A549 (cell line): Measurements from ENCODE around the gene ZBTB45. TPM values are rescaled to one million over a fixed set of nuclear protein-coding genes. Genes with fewer than 3 reads are reported as not detected.

Source experiments
- ATAC-seq, 2 experiments: fragments of 200-7000 bp in 1 of 2; fragments of >200 bp in 1 of 2; cut with Nextera tagmentation in 1 of 2; cut with Tn5 transposase in 1 of 2; 3 replicates each; pipeline versions ENCODE4 v1.8.0 to v1.9.1; 2018 to 2020; ENCODE audit warnings: mild to moderate bottlenecking in 1 of 2, moderate library complexity in 1 of 2
- CTCF ChIA-PET: fragments of 300-600 bp; sonication (Branson Sonifier 250); formaldehyde crosslinking; extraction: SDS; loops from one replicate; lab custom pipeline; 2021; ENCODE audit warnings: antibody characterized with exemption, inconsistent platforms; lab: Yijun Ruan, JAX
- POLR2A ChIA-PET: fragments of 350-600 bp; formaldehyde crosslinking; extraction: SDS; loops from one replicate; lab custom pipeline; 2021; ENCODE audit warnings: antibody characterized with exemption, inconsistent platforms; lab: Yijun Ruan, JAX
- DNase-seq, 2 experiments: peaks; one replicate each; pipeline versions ENCODE4 v3.0.0 to v3.0.0-alpha.2; 2011 to 2016; ENCODE audit warnings: low read depth in 1 of 2, low spot score in 1 of 2
- FAIRE-seq: peaks from 2 replicates; lab custom pipeline; 2011; peaks lifted over from hg19 to GRCh38; lab: Jason Lieb, UNC
- H3K27ac ChIP-seq, 2 experiments: fragments of >200 bp; sonication (Bioruptor Twin); formaldehyde crosslinking; 3 replicates each; pipeline ENCODE4 v1.5.1; 2016 to 2017
- H3K4me1 ChIP-seq: fragments of >200 bp; sonication (Bioruptor Twin); formaldehyde crosslinking; 3 replicates; pipeline ENCODE4 v1.6.1; 2016
- H3K4me2 ChIP-seq: fragments of >200 bp; sonication (Bioruptor Twin); formaldehyde crosslinking; 3 replicates; pipeline ENCODE4 v1.6.1; 2016
- H3K4me3 ChIP-seq: fragments of >200 bp; sonication (Bioruptor Twin); formaldehyde crosslinking; 3 replicates; pipeline ENCODE4 v1.5.1; 2016
- H3K9me3 ChIP-seq: fragments of >200 bp; sonication (Bioruptor Twin); formaldehyde crosslinking; 3 replicates; pipeline ENCODE4 v1.6.1; 2016
- CBX2 ChIP-seq: fragments of 200-600 bp; sonication (generic); IDR thresholded peaks from 2 replicates; pipeline ENCODE4 v1.6.1; 2016; ENCODE audit warnings: low read depth, mild to moderate bottlenecking, borderline replicate concordance
- CBX8 ChIP-seq: fragments of 200-600 bp; sonication (generic); IDR thresholded peaks from 2 replicates; pipeline ENCODE4 v1.6.1; 2016
- CHD2 ChIP-seq: fragments of 150-350 bp; IDR thresholded peaks from 2 replicates; pipeline ENCODE4 v1.6.1; 2014; ENCODE audit warnings: low read length; ENCODE audit not compliant: partially characterized antibody
- EHF ChIP-seq: fragments of 250-450 bp; sonication (Bioruptor Pico); IDR thresholded peaks from 2 replicates; pipeline ENCODE4 v1.5.0; 2020; ENCODE audit warnings: mild to moderate bottlenecking
- EP300 ChIP-seq, 2 experiments: fragments of >200 bp; sonication (Bioruptor Twin); formaldehyde crosslinking; IDR thresholded peaks; 2 replicates in 1 of 2; 3 replicates in 1 of 2; pipeline ENCODE4 v1.6.1; 2016 to 2017
- FOSB ChIP-seq: fragments of 250-450 bp; sonication (Bioruptor Pico); IDR thresholded peaks from 2 replicates; pipeline ENCODE4 v1.5.0; 2020; ENCODE audit warnings: mild to moderate bottlenecking, moderate library complexity
- FOXS1 ChIP-seq: fragments of 250-450 bp; sonication (Bioruptor Pico); IDR thresholded peaks from 2 replicates; pipeline ENCODE4 v1.5.0; 2020; ENCODE audit warnings: mild to moderate bottlenecking, moderate library complexity
- GATA3 ChIP-seq: IDR thresholded peaks from 2 replicates; pipeline ENCODE4 v1.6.1; 2012; ENCODE audit warnings: borderline replicate concordance
- HDAC2 ChIP-seq: fragments of 200-600 bp; sonication (generic); IDR thresholded peaks from 2 replicates; pipeline ENCODE4 v1.6.1; 2016
- HOXA7 ChIP-seq: fragments of 250-450 bp; sonication (Bioruptor Pico); IDR thresholded peaks from 2 replicates; pipeline ENCODE4 v1.5.0; 2020; ENCODE audit warnings: mild to moderate bottlenecking, moderate library complexity
- JUNB ChIP-seq: fragments of >200 bp; sonication (Bioruptor Twin); formaldehyde crosslinking; IDR thresholded peaks from 2 replicates; pipeline ENCODE4 v1.6.1; 2016
- KDM1A ChIP-seq: fragments of 200-600 bp; sonication (generic); IDR thresholded peaks from 2 replicates; pipeline ENCODE4 v1.6.1; 2016; ENCODE audit warnings: low read depth, mild to moderate bottlenecking
- KDM5A ChIP-seq: fragments of 200-600 bp; sonication (generic); IDR thresholded peaks from 2 replicates; pipeline ENCODE4 v1.6.1; 2016; ENCODE audit warnings: antibody characterized with exemption, mild to moderate bottlenecking
- PHF8 ChIP-seq: fragments of 200-600 bp; sonication (generic); IDR thresholded peaks from 2 replicates; pipeline ENCODE4 v1.6.1; 2016; ENCODE audit warnings: low read depth, mild to moderate bottlenecking, antibody characterized with exemption, moderate library complexity, borderline replicate concordance
- POLR2A ChIP-seq: IDR thresholded peaks from 2 replicates; pipeline ENCODE4 v1.6.1; 2012; ENCODE audit warnings: mild to moderate bottlenecking, low read length
- RAD21 ChIP-seq, 2 experiments: fragments of >200 bp in 1 of 2; sonication (Bioruptor Twin) in 1 of 2; formaldehyde crosslinking in 1 of 2; IDR thresholded peaks in 1 of 2; conservative IDR thresholded peaks in 1 of 2; 2 replicates in 1 of 2; 3 replicates in 1 of 2; pipeline ENCODE4 v1.6.1; 2012 to 2018; ENCODE audit warnings: inconsistent platforms in 1 of 2
- RNF2 ChIP-seq: fragments of 200-600 bp; sonication (generic); IDR thresholded peaks from 2 replicates; pipeline ENCODE4 v1.6.1; 2016; ENCODE audit warnings: low read depth, mild to moderate bottlenecking, antibody characterized with exemption, moderate library complexity, borderline replicate concordance
- SMC3 ChIP-seq: fragments of >200 bp; sonication (Bioruptor Twin); formaldehyde crosslinking; IDR thresholded peaks from 3 replicates; pipeline ENCODE4 v1.6.1; 2018; ENCODE audit warnings: inconsistent platforms
- SREBF2 ChIP-seq: fragments of 450-650 bp; IDR thresholded peaks from 2 replicates; pipeline ENCODE4 v1.6.1; 2014; ENCODE audit warnings: mild to moderate bottlenecking, moderate library complexity
- ZNF302 ChIP-seq: fragments of 250-450 bp; sonication (Bioruptor Pico); IDR thresholded peaks from 2 replicates; pipeline ENCODE4 v1.9.0; 2021; ENCODE audit warnings: inconsistent platforms, mild to moderate bottlenecking, moderate library complexity
- WGBS: methylation state at CpG from one replicate; pipeline ENCODE4 v1.1.6; 2017; ENCODE audit errors: missing lambda C conversion rate; 5-methylcytosine and 5-hydroxymethylcytosine counted together
- polyA plus RNA-seq, 4 experiments: library from polyadenylated mRNA; depleted of rRNA in 3 of 4; stranded (reverse); fragments of >200 nt; fragmentation: RNase III in 1 of 4; extraction: RNeasy Plus Mini Kit Qiagen cat#74134 plus additional on column Dnase treatment in 1 of 4; gene quantifications; 2 replicates in 3 of 4; 3 replicates in 1 of 4; pipeline ENCODE4 v1.2.3, GENCODE V29; 2011 to 2017
- TF ChIP-seq, protein P1 (sequence below): IDR thresholded peaks from 2 replicates; pipeline ENCODE4 v1.6.1; 2012
- TF ChIP-seq, protein P2 (sequence below): fragments of >200 bp; sonication (Bioruptor Twin); formaldehyde crosslinking; IDR thresholded peaks from 3 replicates; pipeline ENCODE4 v1.5.1; 2016
- TF ChIP-seq, protein P3 (sequence below): IDR thresholded peaks from 2 replicates; pipeline ENCODE4 v1.6.1; 2012
- TF ChIP-seq, protein P4 (sequence below): fragments of 150-350 bp; IDR thresholded peaks from 2 replicates; pipeline ENCODE4 v1.6.1; 2014; ENCODE audit warnings: low read depth, mild to moderate bottlenecking, low read length

ZBTB45 gene
- polyA plus RNA-seq, 2 of the 4 experiments (the other 2 are of a cell fraction) = 6.4 to 13.4 TPM

DNA sequence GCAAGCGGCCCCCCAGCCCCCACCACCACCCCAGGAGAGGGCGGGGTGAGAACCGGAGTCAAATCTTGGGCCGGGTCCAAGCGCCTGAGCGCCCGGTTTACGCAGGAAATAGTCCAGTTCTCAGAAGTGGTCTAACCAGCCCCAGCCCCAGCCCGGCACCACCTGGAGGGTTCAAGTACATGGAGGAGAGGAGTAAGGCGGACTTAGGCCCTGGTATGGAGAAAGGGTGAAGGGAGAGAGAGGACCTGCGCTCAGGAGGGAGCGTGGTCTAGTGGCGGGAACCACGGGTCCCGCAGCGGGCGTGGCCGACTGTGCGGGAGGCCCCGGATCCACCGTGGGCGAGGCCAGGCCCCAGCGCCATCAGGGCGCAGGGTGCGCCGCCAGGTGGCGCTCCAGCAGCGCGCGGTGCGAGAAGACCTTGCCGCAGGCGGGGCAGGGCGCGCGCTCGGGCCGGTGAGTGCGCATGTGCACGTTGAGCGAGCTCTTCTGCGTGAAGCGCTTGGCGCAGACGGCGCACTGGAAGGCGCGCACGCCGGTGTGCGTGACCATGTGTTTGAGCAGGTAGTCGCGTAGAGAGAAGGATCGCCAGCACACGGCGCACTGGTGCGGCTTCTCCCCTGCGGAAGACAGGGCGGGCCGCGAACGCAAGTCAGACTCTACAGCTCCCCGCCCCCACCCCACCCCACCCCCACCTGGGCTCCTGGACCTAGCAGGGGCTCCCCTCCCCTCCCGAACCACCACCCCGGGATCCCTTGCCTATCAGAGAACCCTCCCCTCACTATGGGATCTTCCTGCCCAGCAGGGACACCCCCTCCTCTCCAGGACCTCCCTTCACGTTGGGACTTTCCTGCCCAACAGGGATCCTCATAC, 5.7 kb downstream of the ZBTB45 start (continued):
- TF ChIP-seq KDM5A = no peak
- no peak for TF ChIP-seq ZNF302 (CRISPR knock-in tag)
- TF ChIP-seq, protein P1, sequence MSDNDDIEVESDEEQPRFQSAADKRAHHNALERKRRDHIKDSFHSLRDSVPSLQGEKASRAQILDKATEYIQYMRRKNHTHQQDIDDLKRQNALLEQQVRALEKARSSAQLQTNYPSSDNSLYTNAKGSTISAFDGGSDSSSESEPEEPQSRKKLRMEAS = peak; percentile 90
- TF ChIP-seq SMC3 = peak; percentile 51
- TF ChIP-seq CHD2 = peak; percentile 16
- peak; percentile 89 for TF ChIP-seq POLR2A

DNA sequence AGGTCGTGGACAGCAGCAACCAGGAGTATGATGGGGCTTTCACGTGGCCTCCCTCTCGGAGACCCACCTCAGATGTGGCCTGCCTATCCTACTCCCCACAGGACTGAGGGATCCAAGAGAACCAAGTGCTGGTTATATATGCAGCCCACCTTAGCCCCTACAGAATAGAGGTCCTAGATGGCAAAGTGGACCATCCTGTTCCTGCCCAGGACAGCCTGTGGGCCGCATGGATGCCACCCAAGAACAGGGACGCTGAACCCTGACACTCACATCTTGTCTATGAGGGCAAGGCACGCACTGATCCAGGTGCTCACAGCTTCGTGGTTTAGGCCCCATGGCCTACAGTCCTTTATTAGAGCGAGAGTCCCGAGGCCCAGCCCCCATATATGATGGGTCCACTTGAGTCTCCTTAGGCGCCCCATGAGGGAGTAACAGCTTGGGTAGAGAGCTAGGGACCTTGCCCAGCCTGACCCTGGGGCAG, 6.4 kb downstream of the ZBTB45 start:
- TF ChIP-seq HOXA7 = no peak
- TF ChIP-seq KDM1A = no peak
- TF ChIP-seq RNF2 = no peak
- TF ChIP-seq EHF (CRISPR knock-in tag) = no peak
- no peak for TF ChIP-seq PHF8
- no peak for TF ChIP-seq CBX2
- TF ChIP-seq GATA3 = no peak
- no peak for TF ChIP-seq SREBF2
- TF ChIP-seq, protein P2, sequence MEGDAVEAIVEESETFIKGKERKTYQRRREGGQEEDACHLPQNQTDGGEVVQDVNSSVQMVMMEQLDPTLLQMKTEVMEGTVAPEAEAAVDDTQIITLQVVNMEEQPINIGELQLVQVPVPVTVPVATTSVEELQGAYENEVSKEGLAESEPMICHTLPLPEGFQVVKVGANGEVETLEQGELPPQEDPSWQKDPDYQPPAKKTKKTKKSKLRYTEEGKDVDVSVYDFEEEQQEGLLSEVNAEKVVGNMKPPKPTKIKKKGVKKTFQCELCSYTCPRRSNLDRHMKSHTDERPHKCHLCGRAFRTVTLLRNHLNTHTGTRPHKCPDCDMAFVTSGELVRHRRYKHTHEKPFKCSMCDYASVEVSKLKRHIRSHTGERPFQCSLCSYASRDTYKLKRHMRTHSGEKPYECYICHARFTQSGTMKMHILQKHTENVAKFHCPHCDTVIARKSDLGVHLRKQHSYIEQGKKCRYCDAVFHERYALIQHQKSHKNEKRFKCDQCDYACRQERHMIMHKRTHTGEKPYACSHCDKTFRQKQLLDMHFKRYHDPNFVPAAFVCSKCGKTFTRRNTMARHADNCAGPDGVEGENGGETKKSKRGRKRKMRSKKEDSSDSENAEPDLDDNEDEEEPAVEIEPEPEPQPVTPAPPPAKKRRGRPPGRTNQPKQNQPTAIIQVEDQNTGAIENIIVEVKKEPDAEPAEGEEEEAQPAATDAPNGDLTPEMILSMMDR = no peak
- TF ChIP-seq FOSB = no peak
- TF ChIP-seq EP300 (IDR thresholded peaks at IDR 0.05) = no peak
- TF ChIP-seq CBX8 = no peak
- TF ChIP-seq KDM5A = no peak
- TF ChIP-seq HDAC2 = no peak
- no peak for TF ChIP-seq RAD21 (conservative IDR thresholded peaks at IDR 0.05 in 1 of 2, IDR thresholded peaks at IDR 0.05 in 1 of 2)
- TF ChIP-seq, protein P1 = no peak
- no peak for DNase-seq
- no peak overlapping the region for H3K4me3 ChIP-seq
- ATAC-seq = no peak
- WGBS = 77% methylated on average over 10 of the region's 10 CpGs
- no peak overlapping the region; the same call in 2 of the 3 replicates for H3K4me2 ChIP-seq
- peak overlapping the region; percentile 71 to 86; a peak in 4 of 6 replicates for H3K27ac ChIP-seq
- no peaks in the 10 kb centered on the region for H3K9me3 ChIP-seq
- CTCF ChIA-PET = interaction anchor here (0.8 to 10.5 kb wide), 8 partner anchors 6 to 68 kb away, joined by 3 to 113 read pairs (median 4); partner anchors contain the start of genes CHMP2A and ZBTB45
- POLR2A ChIA-PET = interaction anchor here (0.6 to 1.2 kb wide), 14 partner anchors 8 to 327 kb away, joined by 3 to 20 read pairs (median 4); partner anchors contain the start of genes CHMP2A, TRIM28 and UBE2M
- FAIRE-seq = no peak
- peaks cover 13% of the 10 kb centered on the region for H3K4me1 ChIP-seq

DNA sequence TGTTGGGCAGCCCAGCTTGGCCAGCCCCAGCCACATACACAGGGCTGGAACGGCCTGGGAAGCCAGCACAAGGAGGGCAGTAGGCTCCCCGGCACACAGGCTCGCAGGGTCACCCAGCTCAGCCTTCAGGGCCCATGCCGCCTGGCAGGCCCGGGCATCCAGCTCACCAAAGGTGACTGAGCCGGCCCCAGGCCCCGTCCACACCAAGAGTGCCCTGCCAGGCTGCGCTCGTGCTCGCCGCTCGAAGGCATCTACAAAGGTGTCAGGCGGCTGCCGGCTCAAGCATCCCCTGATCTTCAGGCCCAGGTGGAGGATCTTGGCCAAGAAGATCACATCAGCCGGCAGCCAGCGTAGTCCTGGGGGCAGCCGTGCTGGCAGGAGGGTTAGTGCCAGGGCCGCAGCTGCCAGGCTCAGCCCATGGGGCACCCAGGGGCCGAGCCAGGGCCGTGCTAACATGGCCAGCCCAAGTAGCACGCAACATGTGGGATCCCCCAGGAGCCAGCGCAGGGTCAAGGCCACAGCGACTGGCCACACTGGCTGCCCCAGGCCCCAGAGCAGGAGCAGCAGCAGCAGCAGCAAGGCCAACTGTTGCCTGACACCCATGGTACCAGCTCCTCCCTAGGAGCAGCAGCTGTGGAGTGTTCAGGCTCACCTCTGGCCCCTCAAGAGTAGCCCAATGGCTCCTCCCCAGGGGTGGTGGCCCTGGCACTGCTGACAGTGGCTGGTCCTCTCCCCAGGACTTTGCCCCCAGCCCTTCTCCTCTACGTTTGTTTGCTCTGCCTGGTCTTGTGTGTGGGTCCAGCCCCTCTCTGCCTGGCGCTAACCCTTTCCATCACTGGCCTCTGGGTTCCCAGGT, 8.0 kb downstream of the ZBTB45 start, which contains the start of gene SLC27A5:
Gene SLC27A5, minus strand, starts transcription at position 640 of the 856 bp plus-strand sequence. Its CDS starts 37 bp downstream, at position 603.
- 89% methylated on average over 19 of the region's 25 CpGs for WGBS
- no peak for FAIRE-seq
- Histone ChIP-seq H3K27ac (no peak within 1 kb of the TSS), H3K4me2 (no peak within 1 kb of the TSS), H3K9me3 (no peaks in the 10 kb centered on the region), H3K4me1 (peaks cover 5% of the 10 kb centered on the region; the same call in 1 of the 3 replicates), H3K4me3 (no peak within 1 kb of the TSS)
- CTCF ChIA-PET = interaction anchor here (1.0 to 10.5 kb wide), 6 partner anchors 8 to 43 kb away, joined by 3 to 113 read pairs (median 4); partner anchors contain the start of genes CHMP2A, ZBTB45 and ZNF446
- TF ChIP-seq JUNB (no peak), FOXS1 (no peak)
- TF ChIP-seq, protein P3, sequence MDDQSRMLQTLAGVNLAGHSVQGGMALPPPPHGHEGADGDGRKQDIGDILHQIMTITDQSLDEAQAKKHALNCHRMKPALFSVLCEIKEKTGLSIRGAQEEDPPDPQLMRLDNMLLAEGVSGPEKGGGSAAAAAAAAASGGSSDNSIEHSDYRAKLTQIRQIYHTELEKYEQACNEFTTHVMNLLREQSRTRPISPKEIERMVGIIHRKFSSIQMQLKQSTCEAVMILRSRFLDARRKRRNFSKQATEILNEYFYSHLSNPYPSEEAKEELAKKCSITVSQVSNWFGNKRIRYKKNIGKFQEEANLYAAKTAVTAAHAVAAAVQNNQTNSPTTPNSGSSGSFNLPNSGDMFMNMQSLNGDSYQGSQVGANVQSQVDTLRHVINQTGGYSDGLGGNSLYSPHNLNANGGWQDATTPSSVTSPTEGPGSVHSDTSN = peak; percentile 12; the same call in 1 of the 2 replicates
- TF ChIP-seq, protein P4, sequence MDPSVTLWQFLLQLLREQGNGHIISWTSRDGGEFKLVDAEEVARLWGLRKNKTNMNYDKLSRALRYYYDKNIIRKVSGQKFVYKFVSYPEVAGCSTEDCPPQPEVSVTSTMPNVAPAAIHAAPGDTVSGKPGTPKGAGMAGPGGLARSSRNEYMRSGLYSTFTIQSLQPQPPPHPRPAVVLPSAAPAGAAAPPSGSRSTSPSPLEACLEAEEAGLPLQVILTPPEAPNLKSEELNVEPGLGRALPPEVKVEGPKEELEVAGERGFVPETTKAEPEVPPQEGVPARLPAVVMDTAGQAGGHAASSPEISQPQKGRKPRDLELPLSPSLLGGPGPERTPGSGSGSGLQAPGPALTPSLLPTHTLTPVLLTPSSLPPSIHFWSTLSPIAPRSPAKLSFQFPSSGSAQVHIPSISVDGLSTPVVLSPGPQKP = no peak
- POLR2A ChIA-PET = interaction anchor here (1.0 to 1.8 kb wide), 3 partner anchors 8 to 64 kb away, joined by 3 to 9 read pairs (median 3); partner anchors contain the start of genes TRIM28 and ZBTB45
- ATAC-seq = peak; percentile 10 to 15; a peak in 3 of 6 replicates
- no peak for DNase-seq
